GM19438 (cell line): Measurements from ENCODE around the gene ALDH3B1.
"Not testable (repeated sequence)": the region's sequence is repeated elsewhere in the genome, so short reads cannot be mapped to it uniquely, and the experiment has no call there.

Experiments used
- ATAC-seq: cut with Tn5 transposase; IDR thresholded peaks from one replicate; pipeline ENCODE4 v1.9.1; 2021; ENCODE audit warnings: low read depth; ENCODE audit not compliant: unreplicated experiment

Gene ALDH3B1, protein sequence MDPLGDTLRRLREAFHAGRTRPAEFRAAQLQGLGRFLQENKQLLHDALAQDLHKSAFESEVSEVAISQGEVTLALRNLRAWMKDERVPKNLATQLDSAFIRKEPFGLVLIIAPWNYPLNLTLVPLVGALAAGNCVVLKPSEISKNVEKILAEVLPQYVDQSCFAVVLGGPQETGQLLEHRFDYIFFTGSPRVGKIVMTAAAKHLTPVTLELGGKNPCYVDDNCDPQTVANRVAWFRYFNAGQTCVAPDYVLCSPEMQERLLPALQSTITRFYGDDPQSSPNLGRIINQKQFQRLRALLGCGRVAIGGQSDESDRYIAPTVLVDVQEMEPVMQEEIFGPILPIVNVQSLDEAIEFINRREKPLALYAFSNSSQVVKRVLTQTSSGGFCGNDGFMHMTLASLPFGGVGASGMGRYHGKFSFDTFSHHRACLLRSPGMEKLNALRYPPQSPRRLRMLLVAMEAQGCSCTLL

DNA sequence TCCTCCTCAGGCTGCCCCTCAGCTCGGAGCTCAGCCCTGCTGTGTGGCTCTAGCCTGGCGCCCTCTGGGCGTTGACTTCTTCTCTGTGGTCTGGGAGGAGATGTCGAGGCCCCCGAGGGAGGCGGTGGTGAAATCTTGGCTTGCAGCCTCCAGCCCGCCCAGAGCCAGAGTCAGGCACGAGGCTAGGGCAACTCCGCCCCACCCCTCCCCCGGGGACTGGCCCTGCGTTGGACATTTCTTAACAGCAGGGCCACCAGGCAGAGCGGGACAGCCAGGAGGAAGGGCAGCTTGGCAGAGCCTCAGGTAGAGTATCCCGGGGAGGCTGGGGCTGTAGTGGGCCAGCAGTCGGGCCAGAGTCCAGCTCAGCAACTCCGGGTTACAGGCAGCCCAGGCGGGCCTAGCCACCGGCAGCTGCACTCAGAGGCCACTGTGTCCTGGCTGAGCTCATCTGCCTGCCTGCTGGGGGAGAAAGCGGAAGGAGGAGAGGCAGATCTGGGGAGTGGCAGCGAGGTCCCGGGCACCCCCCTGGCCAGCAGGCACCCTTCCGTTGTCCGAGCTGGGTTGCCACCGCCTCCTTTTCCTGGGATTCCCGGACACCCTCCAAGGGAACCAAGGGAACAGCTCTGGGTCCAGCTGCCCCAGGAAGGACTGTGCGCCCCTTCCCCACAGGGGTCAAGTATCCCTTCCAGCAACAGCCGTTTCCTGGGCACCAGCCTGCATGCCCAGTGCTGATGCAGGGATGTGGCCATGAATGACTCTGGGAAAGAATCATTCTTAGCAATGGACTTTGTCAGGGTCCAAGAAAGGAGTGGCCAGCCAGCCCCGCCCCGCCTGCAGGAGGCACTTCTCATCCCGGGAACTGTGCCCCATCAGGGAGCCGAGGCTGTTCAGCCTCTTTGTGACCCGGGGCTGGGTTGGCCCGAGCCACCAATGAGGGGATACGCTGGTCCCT, at the start of gene ALDH3B1:
Gene ALDH3B1 (plus strand): TSS at position 238 of the 952 bp plus-strand sequence. CDS start 4,971 bp downstream, outside the sequence.
- no peak for ATAC-seq

DNA sequence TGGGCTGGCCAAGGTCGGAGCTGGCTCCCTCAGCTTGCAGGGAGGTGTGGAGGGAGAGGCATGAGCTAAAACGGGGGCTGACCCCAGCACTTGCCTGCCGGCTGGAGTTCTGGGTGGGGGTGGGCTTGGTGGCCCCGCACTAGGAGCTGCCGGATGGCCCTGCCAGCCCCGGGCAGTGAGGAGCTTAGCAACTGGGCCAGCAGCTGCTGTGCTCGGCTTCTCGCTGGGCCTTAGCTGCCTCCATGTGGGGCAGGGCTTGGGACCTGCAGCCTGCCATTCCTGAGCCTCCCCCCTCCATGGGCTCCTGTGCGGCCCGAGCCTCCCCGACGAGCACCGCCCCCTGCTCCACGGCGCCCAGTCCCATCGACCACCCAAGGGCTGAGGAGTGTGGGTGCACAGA, 46.9 kb upstream of the ALDH3B1 start:
- not testable (repeated sequence) for ATAC-seq

DNA sequence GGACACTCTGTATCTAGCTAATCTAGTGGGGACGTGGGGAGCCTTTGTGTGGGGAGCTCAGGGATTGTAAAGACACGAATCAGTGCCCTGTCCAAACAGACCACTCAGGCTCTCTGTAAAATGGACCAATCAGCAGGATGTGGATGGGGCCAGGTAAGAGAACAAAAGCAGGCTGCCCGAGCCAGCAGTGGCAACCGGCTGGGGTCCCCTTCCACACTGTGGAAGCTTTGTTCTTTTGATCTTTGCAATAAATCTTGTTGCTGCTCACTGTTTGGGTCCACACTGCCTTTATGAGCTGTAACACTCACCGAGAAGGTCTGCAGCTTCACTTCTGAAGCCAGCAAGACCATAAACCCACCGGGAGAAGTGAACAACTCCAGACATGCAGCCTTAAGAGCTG, 46.2 kb upstream of the ALDH3B1 start:
- not testable (repeated sequence) for ATAC-seq

DNA sequence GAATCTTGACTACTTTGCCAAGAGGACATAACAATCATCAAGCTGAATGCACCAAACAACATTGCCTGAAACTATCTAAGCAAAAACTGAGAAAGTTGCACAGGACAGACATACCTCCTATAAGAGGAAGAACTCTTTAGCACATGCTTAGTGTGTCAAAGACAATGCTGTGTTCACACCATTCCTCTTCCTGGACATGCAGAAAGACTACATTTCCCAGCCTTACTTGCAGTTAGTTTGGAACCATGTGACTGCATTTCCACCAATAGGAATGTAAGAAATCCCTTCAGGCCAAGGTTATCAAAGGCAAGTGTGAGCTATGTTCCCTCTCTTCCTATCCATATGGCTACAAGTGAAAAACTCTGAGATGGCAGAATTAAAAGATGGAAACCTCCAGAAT, 45.4 kb upstream of the ALDH3B1 start:
- not testable (repeated sequence) for ATAC-seq

DNA sequence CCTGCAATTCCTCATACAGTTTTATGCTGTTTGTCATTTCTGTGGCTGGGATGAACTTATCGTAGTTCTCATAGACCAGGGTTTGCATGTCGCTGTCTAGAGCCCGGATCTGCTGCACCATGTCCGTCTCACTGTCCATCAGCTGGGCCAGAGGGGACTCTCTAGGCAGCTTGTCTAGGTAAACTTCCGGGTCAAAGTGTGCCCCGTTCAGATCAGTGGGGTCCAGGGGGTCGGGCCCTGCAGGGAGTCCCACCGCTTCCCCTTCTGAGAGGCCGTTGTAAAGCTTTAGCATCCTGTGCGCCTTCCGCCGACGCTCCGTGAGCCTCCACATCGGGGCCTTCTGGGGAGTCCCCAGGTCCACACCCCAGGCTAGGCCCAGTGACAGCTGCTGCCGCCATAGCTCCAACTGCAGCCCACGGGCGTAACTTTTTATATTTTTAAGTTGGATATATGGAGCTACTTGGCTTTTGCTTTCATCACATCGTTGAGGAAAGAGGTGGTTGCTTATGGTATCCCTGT, 44.2 kb upstream of the ALDH3B1 start:
- not testable (repeated sequence) for ATAC-seq

DNA sequence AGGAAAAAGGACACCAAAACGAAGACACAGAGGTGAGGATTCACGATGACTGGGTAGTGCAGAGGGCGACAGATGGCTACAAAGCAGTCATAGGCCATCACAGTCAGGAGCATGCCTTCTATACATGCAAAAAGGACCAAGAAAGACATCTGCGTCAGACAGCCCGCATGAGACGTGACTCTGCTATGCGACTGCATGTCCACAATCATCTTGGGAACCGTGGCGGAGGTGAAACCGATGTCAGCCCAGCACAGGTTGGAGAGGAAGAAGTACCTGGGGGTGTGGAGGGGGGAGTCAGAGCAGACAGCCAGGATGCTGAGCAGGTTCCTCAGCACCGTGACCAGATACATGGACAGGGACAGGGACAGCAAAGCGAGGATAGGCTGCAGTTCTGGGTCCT, 35.4 kb upstream of the ALDH3B1 start:
- not testable (repeated sequence) for ATAC-seq

DNA sequence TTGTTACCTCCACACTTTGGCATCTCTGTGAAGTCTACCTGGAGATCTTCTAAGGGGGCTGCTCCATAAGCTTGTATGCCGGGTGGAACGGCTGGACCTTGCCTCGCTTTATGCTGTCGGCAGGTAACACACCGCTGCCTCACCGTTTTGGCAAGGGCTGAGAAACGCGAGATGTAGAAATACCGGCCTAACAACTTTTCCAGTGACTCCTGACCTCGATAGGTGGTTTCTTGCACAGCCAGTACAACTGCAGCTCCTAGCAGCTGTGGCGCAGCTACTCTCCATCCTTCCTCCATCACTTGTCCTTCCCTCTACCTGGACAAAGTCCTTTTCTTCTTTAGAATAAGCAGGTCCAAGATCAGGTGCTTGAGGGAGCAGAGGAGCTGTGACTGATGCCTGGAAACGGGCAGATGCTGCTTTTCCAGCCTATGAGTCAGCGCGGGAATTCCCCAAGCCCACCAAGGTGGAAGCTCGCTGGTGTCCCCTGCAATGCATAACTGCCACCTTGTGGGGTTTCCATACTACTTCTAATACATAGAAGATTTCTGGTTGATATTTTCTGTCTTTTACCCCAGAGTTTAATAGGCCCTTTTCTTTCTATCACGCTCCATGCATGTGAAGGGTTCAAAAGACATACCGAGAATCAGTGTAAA, 31.2 kb upstream of the ALDH3B1 start:
- not testable (repeated sequence) for ATAC-seq

DNA sequence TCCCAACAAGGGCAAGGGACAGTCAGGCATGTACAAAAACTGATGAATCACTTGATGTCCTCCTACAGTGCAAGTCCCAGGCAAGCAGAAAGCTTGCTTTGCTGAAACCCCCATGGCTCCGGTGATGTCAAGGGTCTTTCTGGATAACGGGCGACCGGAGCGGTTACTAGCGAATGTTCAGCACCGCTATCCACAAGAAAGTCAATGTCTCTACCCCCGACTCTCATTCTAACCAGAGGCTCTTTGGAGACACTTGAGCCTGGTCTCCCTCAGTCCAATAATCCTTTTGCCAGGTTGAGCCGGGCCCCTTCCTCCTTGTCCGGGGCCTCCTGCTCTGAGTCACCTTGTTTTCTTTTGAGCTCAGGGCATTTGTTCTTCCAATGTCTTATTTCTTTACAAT, 28.9 kb upstream of the ALDH3B1 start:
- ATAC-seq: not testable (repeated sequence)

DNA sequence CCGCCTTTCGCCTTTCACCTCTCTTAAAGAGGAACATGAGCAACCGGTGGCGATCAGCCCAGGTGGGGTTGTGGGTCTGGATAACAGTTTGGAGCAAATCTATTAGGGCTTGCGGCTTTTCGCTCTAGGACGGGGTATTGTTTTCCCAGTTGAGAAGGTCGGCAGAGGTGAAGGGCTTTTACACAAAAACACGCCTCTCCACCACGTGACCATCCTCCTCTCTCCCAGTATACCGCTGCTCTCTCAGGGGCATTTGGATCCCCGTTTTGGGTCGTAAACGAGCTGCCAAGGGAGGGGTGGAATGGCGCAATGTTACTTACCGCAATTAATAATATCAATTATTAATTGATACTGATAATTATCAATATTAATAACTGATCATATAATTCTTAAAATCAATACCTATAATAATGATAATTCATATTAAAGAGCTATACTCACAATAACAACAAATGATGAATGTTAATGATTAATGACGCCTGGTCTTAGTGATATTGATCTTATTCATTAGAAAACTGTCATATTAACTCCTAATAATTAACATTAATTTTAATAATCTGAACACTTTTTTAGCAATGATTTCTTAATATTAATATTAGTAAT, 27.8 kb upstream of the ALDH3B1 start:
- not testable (repeated sequence) for ATAC-seq

DNA sequence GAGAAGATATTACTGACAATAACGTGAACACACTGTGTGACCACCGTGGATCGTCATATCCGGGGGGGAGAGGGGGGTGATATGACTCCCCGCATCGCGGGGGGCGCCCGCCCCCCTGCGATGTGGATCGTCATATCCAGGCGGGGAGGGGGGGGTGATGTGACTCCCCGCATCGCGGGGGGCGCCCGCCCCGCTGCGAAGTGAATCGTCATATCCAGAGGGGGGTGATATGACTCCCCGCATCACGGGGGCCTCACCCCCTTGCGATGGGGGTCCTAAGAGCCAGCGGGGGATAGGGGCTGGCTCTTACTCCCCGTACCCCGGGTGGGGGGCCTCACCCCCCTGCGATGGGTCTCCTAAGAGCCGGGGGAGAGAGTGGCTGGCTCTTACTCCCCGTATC, 26.2 kb upstream of the ALDH3B1 start:
- ATAC-seq: no peak

DNA sequence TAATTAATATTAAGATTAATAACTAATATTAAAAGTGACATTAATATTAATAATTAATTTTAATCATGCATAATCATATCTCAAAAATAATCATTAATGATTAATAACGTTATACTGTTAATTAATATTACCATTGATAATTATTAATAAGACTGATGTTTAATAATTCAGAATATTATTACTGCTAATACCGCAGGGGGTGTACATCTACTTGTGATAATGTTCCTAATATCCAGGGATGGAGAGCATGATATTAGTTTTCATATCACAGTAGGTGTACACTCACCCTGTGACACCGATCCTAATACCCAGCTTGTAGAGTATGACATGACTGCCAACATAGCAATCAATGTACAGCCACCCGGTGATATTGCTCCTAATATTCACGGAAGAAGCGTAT, 24.8 kb upstream of the ALDH3B1 start:
- not testable (repeated sequence) for ATAC-seq

DNA sequence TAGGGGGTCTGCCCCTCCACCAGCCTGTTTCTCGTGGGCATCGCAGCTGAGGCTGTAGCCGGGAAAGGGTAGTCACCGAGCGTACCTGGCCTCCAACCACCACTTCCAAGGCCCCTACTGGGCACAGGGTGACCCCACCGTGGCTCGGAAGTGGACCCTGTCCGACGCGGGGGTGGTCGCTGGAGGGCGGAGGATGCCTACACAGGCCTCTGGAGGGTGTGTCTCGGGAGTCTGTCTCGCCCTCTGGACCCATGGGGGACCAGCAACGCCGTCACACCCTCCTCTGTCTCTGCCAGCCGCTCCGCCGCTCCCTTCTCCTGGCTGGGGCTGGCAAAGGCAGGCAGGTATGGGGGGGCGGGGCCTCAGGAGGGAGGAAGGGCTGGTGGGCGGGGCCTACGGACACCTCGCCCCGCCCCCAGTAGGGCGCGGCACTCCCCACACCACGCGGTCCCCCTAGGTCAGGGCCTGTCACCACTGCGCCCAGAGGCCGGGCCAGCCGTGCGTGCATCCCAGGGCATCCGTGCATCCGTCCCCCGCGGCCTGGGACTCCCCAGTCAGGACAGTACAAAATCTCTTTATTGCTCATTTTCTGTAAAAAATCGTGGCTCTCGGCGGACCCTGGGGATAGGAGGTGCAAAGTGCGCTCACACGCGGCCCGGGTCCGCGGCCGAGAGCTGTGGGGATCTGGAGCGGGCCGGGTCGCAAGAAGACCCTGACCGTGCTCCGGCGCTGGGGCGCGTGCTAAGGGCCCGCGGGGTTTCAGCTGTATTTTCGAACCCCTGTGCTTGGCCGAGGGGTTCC, 19.4 kb upstream of the ALDH3B1 start:
- ATAC-seq: not testable (repeated sequence)

DNA sequence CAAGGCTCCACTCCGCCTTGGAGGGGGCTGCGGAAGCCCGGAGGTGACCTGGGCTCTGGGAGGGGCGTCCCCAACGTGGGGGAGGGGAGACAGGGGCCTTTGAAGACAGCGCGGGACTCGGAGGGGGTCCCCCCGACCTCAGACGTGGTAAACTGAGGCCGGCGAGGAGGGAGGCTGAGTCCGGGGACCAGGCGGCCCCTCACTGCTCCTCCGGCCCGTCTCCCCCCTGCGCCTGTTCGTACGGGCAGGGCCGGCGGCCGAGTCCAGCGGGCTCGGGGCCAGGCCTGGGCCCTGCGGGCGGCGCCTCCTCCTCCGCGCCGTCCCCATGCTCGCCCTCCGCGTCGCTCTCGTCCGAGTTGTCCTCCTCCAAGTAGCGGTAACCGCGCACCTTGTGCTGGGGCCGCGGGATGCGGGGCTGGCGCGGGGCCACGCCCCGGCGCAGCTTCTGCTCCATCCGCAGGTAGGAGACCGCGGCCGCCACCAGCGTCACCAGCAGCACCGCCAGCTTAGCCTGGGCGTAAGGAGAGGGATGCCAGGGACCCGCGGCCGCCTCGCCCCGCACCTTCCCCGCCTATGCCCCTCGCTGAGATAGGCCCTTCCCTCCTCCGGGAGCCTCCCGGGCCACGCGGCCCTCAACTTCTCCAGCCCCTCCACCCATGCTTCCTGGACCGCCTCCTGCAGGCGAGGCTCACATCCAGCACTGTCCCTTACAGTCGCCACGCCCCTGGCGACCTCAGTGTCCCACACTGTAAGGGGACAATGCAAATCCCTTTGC, 18.6 kb upstream of the ALDH3B1 start:
- ATAC-seq: not testable (repeated sequence)

DNA sequence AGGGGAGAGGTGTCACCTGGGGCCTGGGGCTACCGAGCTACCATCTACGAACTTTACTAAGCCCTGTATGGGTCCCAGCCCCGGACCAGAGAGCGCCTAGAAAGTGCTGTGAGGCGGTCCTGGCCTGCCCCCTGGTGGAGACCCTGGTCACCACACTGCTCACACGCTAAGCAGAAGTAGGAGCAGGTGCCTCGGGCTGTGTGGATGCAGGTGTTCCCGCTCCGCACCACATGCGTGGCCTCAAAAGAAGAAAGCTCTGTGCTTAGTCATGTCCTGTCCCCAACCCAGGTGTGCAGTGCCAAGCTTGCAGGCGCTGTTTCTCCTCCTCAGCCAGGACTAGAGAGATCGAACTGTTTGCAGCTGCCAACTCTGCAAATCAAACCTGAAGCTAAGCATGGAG, 16.3 kb upstream of the ALDH3B1 start:
- ATAC-seq: not testable (repeated sequence)

DNA sequence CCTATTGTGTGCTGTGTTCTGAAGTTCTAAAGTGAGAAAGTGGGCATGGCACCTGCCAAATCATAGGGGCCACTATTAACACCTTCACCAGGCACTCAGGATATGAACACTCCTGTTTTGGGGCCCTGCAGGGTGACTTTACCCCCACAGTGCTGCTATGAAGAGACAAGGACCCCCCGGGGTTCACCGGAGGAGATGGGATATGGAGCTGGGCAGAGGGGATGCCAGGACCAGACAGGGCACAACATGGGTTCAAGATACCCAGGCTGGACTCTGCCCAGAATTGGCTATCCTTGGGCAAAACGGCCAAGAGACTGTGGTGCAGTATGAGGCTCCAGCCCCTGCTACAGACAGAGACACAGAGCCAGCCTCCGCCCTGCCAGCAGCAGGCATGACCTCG, 15.7 kb upstream of the ALDH3B1 start:
- ATAC-seq: not testable (repeated sequence)

DNA sequence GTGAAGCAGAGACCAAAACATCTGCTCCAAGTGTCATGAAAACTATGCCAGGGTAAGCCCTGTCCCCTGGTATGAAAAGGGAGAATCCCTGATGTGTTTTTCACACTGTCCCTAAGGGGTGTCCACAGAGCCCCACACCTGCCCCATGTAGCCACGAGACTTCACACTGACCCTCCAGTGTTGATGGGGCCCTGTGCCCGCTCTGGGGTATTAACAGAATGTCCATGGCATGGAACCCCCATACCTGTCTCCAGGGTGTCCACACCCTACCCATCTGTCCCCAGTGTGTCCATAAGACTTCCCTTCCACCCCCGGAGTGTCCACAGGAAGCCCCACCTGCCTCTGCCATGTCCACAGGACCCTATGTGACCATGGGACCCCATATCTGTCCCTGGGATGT, 15.0 kb upstream of the ALDH3B1 start:
- ATAC-seq: not testable (repeated sequence)

DNA sequence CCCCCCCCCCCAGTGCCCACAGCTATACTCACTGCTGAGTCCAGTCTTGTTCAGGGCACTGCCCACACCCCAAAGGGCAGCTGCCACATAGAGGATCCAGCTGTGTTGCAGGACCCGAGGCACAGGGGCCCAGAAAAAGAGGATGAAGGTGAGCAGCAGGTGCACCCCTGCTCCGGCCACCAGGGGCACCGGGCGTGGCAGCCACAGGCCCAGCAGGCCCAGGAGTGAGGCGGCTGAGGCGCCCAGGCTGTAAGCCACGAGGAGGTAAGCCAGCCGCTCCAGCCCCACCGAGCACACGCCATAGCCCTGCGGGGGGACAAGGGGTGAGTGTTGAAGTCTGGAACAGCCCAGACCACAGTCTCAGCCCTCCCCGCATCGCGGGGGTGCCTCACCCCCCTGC, 14.5 kb upstream of the ALDH3B1 start:
- not testable (repeated sequence) for ATAC-seq

DNA sequence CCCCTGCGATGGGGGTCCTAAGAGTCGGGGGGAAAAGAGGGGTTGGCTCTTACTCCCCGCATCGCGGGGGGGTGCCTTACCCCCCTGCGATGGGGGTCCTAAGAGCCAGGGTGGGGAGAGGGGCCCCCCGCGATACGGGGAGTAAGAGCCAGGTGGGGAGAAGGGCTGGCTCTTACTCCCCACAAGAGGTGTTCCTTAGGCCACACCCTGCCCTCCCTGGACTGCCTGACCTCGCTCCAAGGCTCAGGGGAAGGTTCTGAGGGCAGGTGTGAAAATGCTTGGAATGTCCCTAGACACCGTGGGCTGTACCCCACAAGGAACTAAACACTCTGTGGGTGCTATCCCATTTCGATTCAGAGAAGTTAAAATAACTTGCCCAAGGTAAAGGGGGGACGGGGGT, 14.1 kb upstream of the ALDH3B1 start:
- no peak for ATAC-seq
